ENCODE results near the gene ANO6. TPM values are rescaled to one million over a fixed set of nuclear protein-coding genes. Genes with fewer than 3 reads are reported as not detected.

ANO6 gene
- total RNA-seq, 1 donor from 2014 or later, result 25.2 TPM

DNA sequence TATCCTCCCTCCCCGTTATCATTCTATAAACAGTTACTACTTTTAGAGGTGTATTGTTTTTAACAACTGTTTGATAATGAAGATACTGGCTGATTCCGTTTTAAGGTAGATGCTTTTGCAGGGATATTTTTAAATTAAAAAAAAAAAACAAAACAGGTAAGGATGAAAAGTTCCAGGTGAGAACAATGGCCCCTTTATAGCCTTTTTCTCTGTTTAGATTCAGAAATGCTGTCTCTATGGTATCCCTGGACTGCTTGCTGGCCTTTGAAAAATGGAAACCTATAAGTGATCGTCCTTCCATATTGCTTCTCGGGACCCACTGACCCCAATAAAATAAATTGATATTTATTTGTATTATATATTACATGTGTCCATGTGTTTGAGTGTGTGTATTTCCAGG, 23.2 kb upstream of the ANO6 start:
- intact Hi-C loops (cut with micrococcal nuclease), result loop anchor here (1.0 to 2.0 kb wide), 3 partner anchors 23 to 476 kb away; no protein-coding TSS in a partner anchor
- H3K4me3 Mint-ChIP-seq (ENCODE audit: low read depth), result no peak overlapping the region
- peaks cover 19% of the 10 kb centered on the region for H3K4me1 Mint-ChIP-seq (ENCODE audit: low read depth)
- H3K27me3 Mint-ChIP-seq (ENCODE audit: low read depth), result no peaks in the 10 kb centered on the region
- H3K27ac Mint-ChIP-seq, result no peak overlapping the region
- DNase-seq (ENCODE audit: low spot score), result no peak
- H3K9me3 Mint-ChIP-seq, result no peaks in the 10 kb centered on the region
- H3K36me3 Mint-ChIP-seq (ENCODE audit: low read depth), result no peaks in the 10 kb centered on the region

DNA sequence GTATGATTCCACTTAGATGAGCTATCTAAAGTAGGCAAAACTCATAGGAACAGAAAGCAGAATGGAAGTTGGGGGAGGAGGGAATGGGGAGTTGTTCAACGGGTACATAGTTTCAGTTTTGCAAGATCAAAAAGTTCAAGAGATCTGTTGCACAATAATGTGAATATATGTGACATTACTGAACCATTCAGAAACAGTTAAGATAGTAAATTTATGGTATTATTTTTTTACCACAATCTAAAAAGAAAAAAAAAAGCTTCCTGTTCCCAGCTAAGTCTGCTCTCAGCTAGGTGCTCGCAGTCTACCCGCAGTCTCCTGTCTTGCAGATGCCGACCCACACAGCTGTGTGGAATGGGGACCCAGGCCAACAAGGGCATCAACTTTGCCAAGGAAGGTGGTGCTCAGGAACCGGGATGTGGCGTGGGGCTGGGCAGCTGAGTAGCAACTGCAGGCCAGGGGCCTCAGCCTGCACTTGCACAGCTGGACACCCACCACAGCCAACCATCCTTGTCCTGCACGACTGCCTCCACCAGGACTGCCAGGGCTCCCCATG, 15.3 kb upstream of the ANO6 start:
- no peaks in the 10 kb centered on the region for H3K36me3 Mint-ChIP-seq (ENCODE audit: low read depth)
- peaks cover 16% of the 10 kb centered on the region for H3K4me1 Mint-ChIP-seq (ENCODE audit: low read depth)
- H3K27ac Mint-ChIP-seq, result no peak overlapping the region
- no peak overlapping the region for H3K4me3 Mint-ChIP-seq (ENCODE audit: low read depth)
- DNase-seq (ENCODE audit: low spot score), result no peak
- H3K27me3 Mint-ChIP-seq (ENCODE audit: low read depth), result no peaks in the 10 kb centered on the region
- H3K9me3 Mint-ChIP-seq, result no peaks in the 10 kb centered on the region
- intact Hi-C loops (cut with micrococcal nuclease), result no loop called here

DNA sequence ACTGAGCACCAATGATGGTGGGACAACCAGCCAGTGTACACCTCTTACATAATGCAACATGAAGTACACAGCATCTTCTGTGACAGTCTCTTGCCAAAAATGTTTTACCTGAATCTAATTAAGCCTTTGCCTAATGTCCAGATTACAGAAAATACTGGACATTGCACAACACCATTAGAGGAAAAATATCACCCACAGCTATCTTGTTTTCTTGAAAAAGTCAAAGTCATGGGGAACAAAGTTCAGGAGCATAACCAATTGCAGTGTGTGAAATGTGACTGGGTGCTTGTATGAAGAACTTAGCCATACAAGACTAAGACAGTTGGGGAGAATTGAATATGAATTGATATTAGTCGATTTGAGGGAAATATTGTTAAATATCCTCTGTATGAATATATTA, 12.1 kb upstream of the ANO6 start:
- intact Hi-C loops (cut with micrococcal nuclease), result no loop called here
- Mint-ChIP-seq H3K36me3 (ENCODE audit: low read depth) (no peaks in the 10 kb centered on the region), H3K4me3 (ENCODE audit: low read depth) (no peak overlapping the region), H3K4me1 (ENCODE audit: low read depth) (peaks cover 16% of the 10 kb centered on the region), H3K27me3 (ENCODE audit: low read depth) (no peaks in the 10 kb centered on the region), H3K27ac (no peak overlapping the region), H3K9me3 (no peaks in the 10 kb centered on the region)
- no peak for DNase-seq (ENCODE audit: low spot score)

DNA sequence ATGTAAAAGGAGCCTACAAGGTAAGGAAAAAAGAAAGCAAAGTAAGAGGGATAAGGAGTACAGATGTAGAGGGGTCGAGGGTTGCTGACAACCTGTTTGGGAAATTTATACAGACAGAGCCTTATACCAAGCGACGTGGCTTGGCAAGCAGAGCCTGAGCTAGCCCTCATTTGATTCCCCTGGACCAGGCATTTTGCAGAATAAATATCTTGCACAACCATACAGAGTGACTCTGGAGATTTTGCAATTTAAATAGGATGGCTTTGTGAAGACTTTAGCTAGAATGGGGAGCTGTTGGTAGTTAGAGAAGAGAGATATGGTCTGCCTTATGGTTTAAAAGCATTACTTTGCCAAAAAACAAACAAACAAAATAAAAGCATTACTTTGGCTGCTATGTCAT, 11.1 kb upstream of the ANO6 start:
- Mint-ChIP-seq H3K4me1 (ENCODE audit: low read depth) (peaks cover 13% of the 10 kb centered on the region), H3K4me3 (ENCODE audit: low read depth) (no peak overlapping the region), H3K27ac (no peak overlapping the region), H3K27me3 (ENCODE audit: low read depth) (no peaks in the 10 kb centered on the region), H3K36me3 (ENCODE audit: low read depth) (no peaks in the 10 kb centered on the region), H3K9me3 (no peaks in the 10 kb centered on the region)
- no peak for DNase-seq (ENCODE audit: low spot score)
- intact Hi-C loops (cut with micrococcal nuclease), result no loop called here

DNA sequence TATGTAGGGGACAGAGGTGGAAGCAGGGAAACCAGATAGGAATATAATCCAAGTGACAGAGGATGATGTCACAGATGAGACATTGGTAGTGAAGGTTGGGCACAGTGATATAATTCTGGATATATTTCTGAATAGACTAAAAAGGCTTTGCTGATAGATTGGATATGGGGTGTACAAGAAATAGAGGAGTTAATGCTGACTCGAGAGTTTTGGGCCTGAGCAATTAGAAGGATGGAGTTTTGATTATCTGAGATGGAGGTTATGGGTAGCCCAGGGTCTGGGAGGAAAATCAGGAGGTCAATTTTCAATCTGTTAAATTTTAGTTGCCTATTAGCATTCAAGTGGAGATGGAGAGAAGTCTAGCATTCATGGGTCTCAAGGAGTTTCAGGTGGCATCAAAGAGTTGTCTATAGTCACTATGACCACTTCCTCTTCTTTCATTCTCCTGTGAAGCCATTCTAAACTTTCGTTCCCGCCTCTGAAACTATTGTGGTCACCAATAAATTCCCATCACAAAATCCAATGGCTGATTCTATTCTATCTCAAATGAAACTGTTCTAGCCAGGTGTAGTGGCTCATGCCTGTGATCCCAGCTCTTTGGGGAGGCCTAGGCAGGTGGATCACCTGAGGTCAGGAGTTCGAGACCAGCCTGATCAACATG, 10.6 kb upstream of the ANO6 start:
- no peak overlapping the region for H3K27ac Mint-ChIP-seq
- H3K4me1 Mint-ChIP-seq (ENCODE audit: low read depth), result peaks cover 9% of the 10 kb centered on the region

DNA sequence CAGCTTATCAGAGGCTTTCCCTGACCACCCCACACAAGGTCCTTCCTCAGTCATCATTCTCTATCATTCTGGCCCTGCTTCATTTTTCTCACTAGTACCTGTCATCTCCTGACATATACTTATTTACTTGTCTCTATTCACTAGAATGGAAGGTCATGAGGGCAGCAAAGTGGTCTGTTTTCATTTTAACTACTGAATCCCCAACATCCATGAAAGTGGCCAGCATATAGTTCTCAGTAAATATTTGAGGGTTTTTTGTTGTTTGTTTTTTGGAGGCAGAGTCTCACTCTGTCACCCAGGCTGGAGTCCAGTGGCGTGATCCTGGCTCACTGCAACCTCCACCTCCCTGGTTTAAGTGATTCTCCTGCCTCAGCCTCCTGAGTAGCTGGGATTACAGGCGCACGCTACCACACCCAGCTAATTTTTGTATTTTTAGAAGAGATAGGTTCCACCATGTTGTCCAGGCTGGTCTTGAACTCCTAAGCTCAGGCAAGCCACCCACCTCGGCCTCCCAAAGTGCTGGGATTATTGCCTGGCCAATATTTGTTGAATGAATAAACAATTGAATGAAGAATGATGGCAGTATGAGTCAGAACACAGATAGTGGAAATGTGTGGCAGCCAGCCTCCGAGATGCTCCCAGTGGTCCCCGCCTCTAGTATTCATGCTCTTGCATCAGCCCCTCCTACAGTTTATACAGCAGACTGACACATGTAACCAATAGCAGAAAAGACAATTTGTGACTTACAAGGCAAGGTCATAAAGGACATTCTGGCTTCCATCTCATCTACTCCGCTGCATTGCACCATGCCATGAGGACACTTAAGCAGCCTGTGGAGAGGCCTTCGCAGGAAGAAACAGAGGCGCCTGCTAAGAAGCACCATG, 7.0 kb upstream of the ANO6 start:
- Mint-ChIP-seq H3K4me1 (ENCODE audit: low read depth) (peaks cover 3% of the 10 kb centered on the region), H3K36me3 (ENCODE audit: low read depth) (no peaks in the 10 kb centered on the region), H3K4me3 (ENCODE audit: low read depth) (no peak overlapping the region), H3K9me3 (no peaks in the 10 kb centered on the region), H3K27ac (no peak overlapping the region), H3K27me3 (ENCODE audit: low read depth) (no peaks in the 10 kb centered on the region)
- intact Hi-C loops (cut with micrococcal nuclease), result no loop called here
- DNase-seq (ENCODE audit: low spot score), result no peak

More for the DNA sequence above, 10.6 kb upstream of the ANO6 start:
- intact Hi-C loops (cut with micrococcal nuclease), result no loop called here
- Mint-ChIP-seq H3K36me3 (ENCODE audit: low read depth) (no peaks in the 10 kb centered on the region), H3K27me3 (ENCODE audit: low read depth) (no peaks in the 10 kb centered on the region), H3K4me3 (ENCODE audit: low read depth) (no peak overlapping the region), H3K9me3 (no peaks in the 10 kb centered on the region)
- no peak for DNase-seq (ENCODE audit: low spot score)

DNA sequence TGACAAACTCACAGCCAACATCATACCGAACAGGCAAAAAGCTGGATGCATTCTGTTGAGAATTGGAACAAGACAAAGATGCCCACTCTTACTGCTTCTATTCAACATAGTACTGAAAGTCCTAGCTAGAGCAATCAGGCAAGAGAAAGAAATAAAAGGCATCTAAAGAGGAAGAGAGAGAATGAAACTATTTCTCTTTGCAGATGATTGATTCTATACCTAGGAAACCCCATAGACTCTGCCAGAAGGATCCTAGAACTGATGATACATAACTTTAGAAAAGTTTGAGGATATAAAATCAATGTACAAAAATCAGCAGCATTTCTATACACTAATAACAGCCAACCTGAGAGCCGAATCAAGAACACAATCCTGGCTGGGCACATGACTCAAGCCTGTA, 6.1 kb upstream of the ANO6 start:
- Mint-ChIP-seq H3K36me3 (ENCODE audit: low read depth) (no peaks in the 10 kb centered on the region), H3K9me3 (no peaks in the 10 kb centered on the region), H3K27ac (no peak overlapping the region), H3K4me3 (ENCODE audit: low read depth) (no peak overlapping the region), H3K27me3 (ENCODE audit: low read depth) (no peaks in the 10 kb centered on the region), H3K4me1 (ENCODE audit: low read depth) (peaks cover 12% of the 10 kb centered on the region)
- intact Hi-C loops (cut with micrococcal nuclease), result no loop called here
- DNase-seq (ENCODE audit: low spot score), result no peak

DNA sequence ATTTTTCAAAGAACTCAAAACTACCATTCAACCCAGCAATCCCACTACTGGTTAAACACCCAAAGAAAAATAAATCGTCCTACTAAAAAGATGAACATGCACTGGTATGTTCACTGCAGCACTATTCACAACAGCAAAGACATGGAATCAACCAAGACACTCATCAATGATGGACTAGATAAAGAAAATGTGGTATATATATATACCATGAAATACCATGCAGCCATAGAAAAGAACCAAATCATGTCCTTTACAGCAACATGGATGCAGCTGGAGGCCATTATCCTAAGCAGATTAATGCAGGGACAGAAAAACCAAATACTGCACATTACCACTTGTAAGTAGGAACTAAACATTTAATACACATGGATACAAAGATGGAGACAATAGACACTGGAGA, 3.8 kb upstream of the ANO6 start:
- peaks cover 22% of the 10 kb centered on the region for H3K4me1 Mint-ChIP-seq (ENCODE audit: low read depth)
- no peaks in the 10 kb centered on the region for H3K36me3 Mint-ChIP-seq (ENCODE audit: low read depth)
- no peak for DNase-seq (ENCODE audit: low spot score)
- no peak overlapping the region for H3K4me3 Mint-ChIP-seq (ENCODE audit: low read depth)
- no peaks in the 10 kb centered on the region for H3K9me3 Mint-ChIP-seq
- H3K27ac Mint-ChIP-seq, result no peak overlapping the region
- no peaks in the 10 kb centered on the region for H3K27me3 Mint-ChIP-seq (ENCODE audit: low read depth)
- intact Hi-C loops (cut with micrococcal nuclease), result no loop called here

DNA sequence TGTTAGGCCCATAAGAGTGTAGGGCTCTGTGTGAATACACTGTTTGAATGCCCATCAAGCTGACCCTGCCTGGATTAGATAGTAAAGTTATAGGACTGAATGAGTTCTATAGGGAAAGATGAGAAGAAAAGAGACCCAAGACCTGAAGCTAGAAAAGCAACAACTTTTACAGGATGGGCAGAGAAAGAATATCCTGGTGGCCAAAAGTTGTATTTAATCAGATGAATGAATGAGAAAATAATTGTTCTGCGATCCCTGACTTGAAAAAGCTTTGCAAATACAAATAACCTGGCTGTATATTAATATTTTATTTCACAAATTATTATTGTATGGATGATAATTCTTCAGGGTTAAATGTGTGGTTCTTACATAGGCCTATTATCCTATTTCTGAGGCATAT, 2.8 kb upstream of the ANO6 start:
- Mint-ChIP-seq H3K4me1 (ENCODE audit: low read depth) (peaks cover 31% of the 10 kb centered on the region), H3K4me3 (ENCODE audit: low read depth) (no peak overlapping the region), H3K27me3 (ENCODE audit: low read depth) (no peaks in the 10 kb centered on the region), H3K36me3 (ENCODE audit: low read depth) (no peaks in the 10 kb centered on the region), H3K9me3 (no peaks in the 10 kb centered on the region), H3K27ac (no peak overlapping the region)
- no peak for DNase-seq (ENCODE audit: low spot score)
- intact Hi-C loops (cut with micrococcal nuclease), result no loop called here

DNA sequence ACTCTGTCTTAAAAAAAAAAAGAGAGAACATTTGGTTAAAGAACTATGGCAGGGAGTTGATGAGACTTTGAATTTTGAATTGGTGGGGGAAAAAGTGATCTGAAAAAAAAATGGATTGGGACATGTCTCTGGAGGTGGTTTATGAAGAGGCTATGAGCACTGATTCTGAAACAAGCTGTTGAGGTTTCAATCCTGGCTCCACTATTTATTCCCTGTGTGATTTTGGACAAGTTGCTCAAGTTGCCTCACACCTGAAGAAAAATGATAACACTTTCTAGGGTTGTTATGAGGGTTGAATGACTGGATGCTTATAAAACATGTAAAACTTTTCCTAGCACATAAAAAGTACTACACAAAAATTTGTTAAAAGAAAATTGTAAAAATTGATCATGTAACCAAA, 1.8 kb upstream of the ANO6 start:
- no peak for DNase-seq (ENCODE audit: low spot score)
- H3K27me3 Mint-ChIP-seq (ENCODE audit: low read depth), result no peaks in the 10 kb centered on the region
- H3K27ac Mint-ChIP-seq, result no peak overlapping the region
- no peaks in the 10 kb centered on the region for H3K9me3 Mint-ChIP-seq
- H3K36me3 Mint-ChIP-seq (ENCODE audit: low read depth), result no peaks in the 10 kb centered on the region
- peaks cover 31% of the 10 kb centered on the region for H3K4me1 Mint-ChIP-seq (ENCODE audit: low read depth)
- no peak overlapping the region for H3K4me3 Mint-ChIP-seq (ENCODE audit: low read depth)
- intact Hi-C loops (cut with micrococcal nuclease), result loop anchor here (2.0 kb wide), 2 partner anchors 43 to 777 kb away; partner anchors contain the start of gene SCAF11

DNA sequence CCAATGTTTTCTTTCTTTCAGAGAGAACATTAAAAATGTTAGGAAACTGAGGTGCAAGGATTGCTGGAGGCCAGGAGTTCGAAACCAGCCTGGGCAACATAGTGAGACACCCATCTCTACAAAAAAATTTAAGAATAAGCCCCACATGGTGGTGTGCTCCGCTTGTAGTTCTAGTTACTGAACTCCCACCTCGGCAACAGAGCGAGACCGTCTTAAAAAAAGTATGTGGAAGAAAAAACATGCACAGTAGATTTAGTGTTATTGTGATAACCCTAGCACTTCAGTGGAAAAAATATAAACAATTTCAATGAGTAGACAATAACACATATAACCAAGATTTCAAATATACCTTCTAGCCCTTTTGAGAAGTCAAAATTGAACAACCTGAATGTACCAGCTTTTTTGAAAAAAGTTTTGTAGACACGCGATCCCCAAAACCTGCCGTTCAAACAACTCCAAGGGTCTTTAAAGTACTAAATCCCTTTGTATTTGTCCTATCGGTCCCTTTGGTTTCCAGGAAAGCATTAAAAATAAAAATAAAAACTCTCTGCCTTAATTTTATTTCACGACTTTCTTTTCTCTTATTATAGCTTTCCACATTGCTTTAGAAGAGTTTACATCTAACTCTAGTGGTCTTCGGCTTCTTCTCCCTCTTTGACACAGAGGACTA, 1.0 kb upstream of the ANO6 start:
- no peaks in the 10 kb centered on the region for H3K27me3 Mint-ChIP-seq (ENCODE audit: low read depth)
- no peak for DNase-seq (ENCODE audit: low spot score)
- H3K27ac Mint-ChIP-seq, result peak overlapping the region; percentile 95
- no peaks in the 10 kb centered on the region for H3K36me3 Mint-ChIP-seq (ENCODE audit: low read depth)
- peak overlapping the region; percentile 97 for H3K4me3 Mint-ChIP-seq (ENCODE audit: low read depth)
- no peaks in the 10 kb centered on the region for H3K9me3 Mint-ChIP-seq
- H3K4me1 Mint-ChIP-seq (ENCODE audit: low read depth), result peaks cover 32% of the 10 kb centered on the region
- intact Hi-C loops (cut with micrococcal nuclease), result loop anchor here (1.0 to 2.0 kb wide), 5 partner anchors 18 to 776 kb away; partner anchors contain the start of gene SCAF11

DNA sequence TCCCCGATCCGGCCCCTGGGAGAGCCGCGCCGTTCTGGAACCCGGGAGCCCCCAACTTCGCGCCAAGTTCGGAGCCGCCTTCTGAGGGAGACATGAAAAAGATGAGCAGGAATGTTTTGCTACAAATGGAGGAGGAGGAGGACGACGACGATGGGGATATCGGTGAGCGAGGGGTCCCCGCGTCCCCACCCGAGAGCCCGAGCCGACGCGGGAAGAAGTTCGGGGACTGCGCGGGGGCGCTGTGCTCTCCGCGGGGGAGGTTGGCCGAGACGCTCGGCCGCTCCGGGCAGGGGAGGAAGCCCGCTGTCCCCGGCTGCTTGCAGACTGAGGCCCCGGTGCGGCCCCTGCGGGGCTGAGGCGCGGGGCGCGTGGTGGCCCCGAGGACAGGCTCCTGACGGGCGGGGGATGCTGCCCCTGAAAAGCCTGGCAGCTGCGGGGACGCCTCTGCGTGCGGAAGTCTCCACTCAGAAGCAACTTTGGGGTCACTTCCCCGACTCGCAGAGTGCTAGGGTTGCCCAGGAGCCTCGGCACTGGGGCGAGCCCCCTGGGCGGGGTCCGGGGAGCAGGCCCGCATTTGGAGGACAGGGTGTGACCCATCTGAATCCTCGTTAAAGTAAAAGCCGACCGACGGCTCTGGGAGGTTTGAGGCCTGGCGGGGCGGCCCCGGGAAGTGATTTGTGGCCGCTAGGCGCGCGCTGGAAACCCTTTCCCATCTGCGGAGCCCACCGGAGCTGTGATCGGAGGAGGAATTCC, 511 bp downstream of the ANO6 start:
- Mint-ChIP-seq H3K36me3 (ENCODE audit: low read depth) (peaks cover 5% of the 10 kb centered on the region), H3K27me3 (ENCODE audit: low read depth) (no peaks in the 10 kb centered on the region), H3K4me3 (ENCODE audit: low read depth) (peak overlapping the region; percentile 97), H3K4me1 (ENCODE audit: low read depth) (peaks cover 34% of the 10 kb centered on the region), H3K9me3 (no peaks in the 10 kb centered on the region), H3K27ac (peak overlapping the region; percentile 95)
- DNase-seq (ENCODE audit: low spot score), result peak; percentile 45
- intact Hi-C loops (cut with micrococcal nuclease), result no loop called here
